GM12865 (cell line): Measurements from ENCODE around the gene PYM1.

Source experiments
- DNase-seq: peaks from one replicate; pipeline ENCODE4 v3.0.0; 2010; ENCODE audit warnings: low read depth
- H3K4me3 ChIP-seq: 2 replicates; pipeline ENCODE4 v1.5.1; 2011; ENCODE audit warnings: mild to moderate bottlenecking, low read depth, low read length, control low read depth
- CTCF ChIP-seq: IDR thresholded peaks from 2 replicates; pipeline ENCODE4 v1.5.1; 2011; ENCODE audit warnings: low read length, control low read depth, low read depth, inconsistent platforms; ENCODE audit not compliant: insufficient read depth; ENCODE audit errors: missing control alignments

PYM1 gene

GRCh38 chr12:55970775-55971174 is 43.1 kb upstream of the PYM1 start:
- TF ChIP-seq CTCF: no peak
- H3K4me3 ChIP-seq: no peak overlapping the region
- DNase-seq: no peak

- no peak for DNase-seq
- H3K4me3 ChIP-seq: no peak overlapping the region
- no peak for TF ChIP-seq CTCF
Observed at GRCh38 chr12:55969356-55969755, 41.7 kb upstream of the PYM1 start.

GRCh38 chr12:55966408-55967281 is 39.0 kb upstream of the PYM1 start, which contains the start of gene CDK2:
Gene CDK2, plus strand, starts transcription at chr12:55966830. Its CDS starts 179 bp downstream, at chr12:55967009.
- H3K4me3 ChIP-seq: peak within 1 kb of the TSS; percentile 81
- TF ChIP-seq CTCF: no peak
- DNase-seq: peak; percentile 89

- no peak for DNase-seq
- peak within 1 kb of the TSS; percentile 81 for H3K4me3 ChIP-seq
- no peak for TF ChIP-seq CTCF
Observed at GRCh38 chr12:55965941-55966407, 38.3 kb upstream of the PYM1 start, which contains the start of gene PMEL. Gene PMEL, minus strand, starts transcription at chr12:55966042. Its CDS starts 31 bp downstream, at chr12:55966011.

GRCh38 chr12:55965240-55965639 is 37.5 kb upstream of the PYM1 start:
- no peak overlapping the region for H3K4me3 ChIP-seq
- no peak for DNase-seq
- TF ChIP-seq CTCF: no peak

GRCh38 chr12:55963760-55964159 is 36.1 kb upstream of the PYM1 start:
- no peak for DNase-seq
- no peak for TF ChIP-seq CTCF
- no peak overlapping the region for H3K4me3 ChIP-seq
